Measurements from ENCODE around the gene NAP1L1.

NAP1L1 gene

GRCh38 chr12:76084863-76085519, 506 bp upstream of the NAP1L1 start:
- in situ Hi-C loops (cut with HindIII; ENCODE audit: low sequenced_read_pairs) = no loop called here

GRCh38 chr12:76083246-76083903, 1.1 kb downstream of the NAP1L1 start:
- in situ Hi-C loops (cut with HindIII; ENCODE audit: low sequenced_read_pairs) = no loop called here

GRCh38 chr12:76081909-76082308, 2.6 kb downstream of the NAP1L1 start:
- in situ Hi-C loops (cut with HindIII; ENCODE audit: low sequenced_read_pairs) = no loop called here

GRCh38 chr12:76080729-76081415, 3.6 kb downstream of the NAP1L1 start:
- in situ Hi-C loops (cut with HindIII; ENCODE audit: low sequenced_read_pairs) = no loop called here

GRCh38 chr12:76080017-76080728, 4.3 kb downstream of the NAP1L1 start:
- in situ Hi-C loops (cut with HindIII; ENCODE audit: low sequenced_read_pairs) = no loop called here

GRCh38 chr12:76078748-76079147, 5.7 kb downstream of the NAP1L1 start:
- in situ Hi-C loops (cut with HindIII; ENCODE audit: low sequenced_read_pairs) = no loop called here

- in situ Hi-C loops (cut with HindIII; ENCODE audit: low sequenced_read_pairs) = no loop called here
Observed at GRCh38 chr12:76075448-76075847, 9.0 kb downstream of the NAP1L1 start.

GRCh38 chr12:76074701-76075336, 9.7 kb downstream of the NAP1L1 start:
- in situ Hi-C loops (cut with HindIII; ENCODE audit: low sequenced_read_pairs) = no loop called here

GRCh38 chr12:76073561-76073960, 10.9 kb downstream of the NAP1L1 start:
- in situ Hi-C loops (cut with HindIII; ENCODE audit: low sequenced_read_pairs) = no loop called here

GRCh38 chr12:76072568-76072967, 11.9 kb downstream of the NAP1L1 start:
- in situ Hi-C loops (cut with HindIII; ENCODE audit: low sequenced_read_pairs) = no loop called here

- in situ Hi-C loops (cut with HindIII; ENCODE audit: low sequenced_read_pairs) = no loop called here
Observed at GRCh38 chr12:76069339-76069738, 15.1 kb downstream of the NAP1L1 start.

GRCh38 chr12:76065917-76066316, 18.6 kb downstream of the NAP1L1 start:
- in situ Hi-C loops (cut with HindIII; ENCODE audit: low sequenced_read_pairs) = no loop called here

GRCh38 chr12:76064904-76065303, 19.6 kb downstream of the NAP1L1 start:
- in situ Hi-C loops (cut with HindIII; ENCODE audit: low sequenced_read_pairs) = no loop called here

GRCh38 chr12:76060111-76060510, 24.4 kb downstream of the NAP1L1 start:
- in situ Hi-C loops (cut with HindIII; ENCODE audit: low sequenced_read_pairs) = no loop called here

GRCh38 chr12:76057326-76057725, 27.2 kb downstream of the NAP1L1 start:
- in situ Hi-C loops (cut with HindIII; ENCODE audit: low sequenced_read_pairs) = no loop called here

GRCh38 chr12:76055393-76055792, 29.1 kb downstream of the NAP1L1 start:
- in situ Hi-C loops (cut with HindIII; ENCODE audit: low sequenced_read_pairs) = no loop called here

- in situ Hi-C loops (cut with HindIII; ENCODE audit: low sequenced_read_pairs) = loop anchor here (25.0 kb wide), 1 partner anchor 512 kb away; no protein-coding TSS in a partner anchor
Observed at GRCh38 chr12:76049575-76050251, 34.8 kb downstream of the NAP1L1 start.

GRCh38 chr12:76047742-76048141, 36.7 kb downstream of the NAP1L1 start:
- in situ Hi-C loops (cut with HindIII; ENCODE audit: low sequenced_read_pairs) = loop anchor here (25.0 kb wide), 1 partner anchor 510 kb away; no protein-coding TSS in a partner anchor

- in situ Hi-C loops (cut with HindIII; ENCODE audit: low sequenced_read_pairs) = loop anchor here (25.0 kb wide), 1 partner anchor 510 kb away; no protein-coding TSS in a partner anchor
Observed at GRCh38 chr12:76047060-76047459, 37.4 kb downstream of the NAP1L1 start.

GRCh38 chr12:76043377-76043776, 41.1 kb downstream of the NAP1L1 start:
- in situ Hi-C loops (cut with HindIII; ENCODE audit: low sequenced_read_pairs) = loop anchor here (25.0 kb wide), 1 partner anchor 506 kb away; no protein-coding TSS in a partner anchor

Measured in endothelial cell of hepatic sinusoid (primary cell).